MM.1S (cell line): Measurements from ENCODE around the gene NABP1.
"Not testable (repeated sequence)": the region's sequence is repeated elsewhere in the genome, so short reads cannot be mapped to it uniquely, and the experiment has no call there.

Source experiments
- DNase-seq: peaks from one replicate; pipeline ENCODE4 v3.0.0-alpha.2; 2015
- H2AFZ ChIP-seq: fragments of 300-600 bp; sonication (generic); 2 replicates; pipeline ENCODE4 v1.6.0; 2016; ENCODE audit warnings: antibody characterized with exemption, low read length
- H3F3A ChIP-seq: fragments of 300-600 bp; sonication (generic); 2 replicates; pipeline ENCODE4 v1.6.1; 2016; ENCODE audit warnings: mild to moderate bottlenecking, antibody characterized with exemption, low read length, moderate library complexity, mixed read lengths; ENCODE audit not compliant: insufficient read depth
- H3K27ac ChIP-seq: fragments of 300-600 bp; sonication (generic); 2 replicates; pipeline ENCODE4 v1.5.1; 2016; ENCODE audit warnings: mild to moderate bottlenecking, low read length
- H3K27me3 ChIP-seq: fragments of 300-600 bp; sonication (generic); replicated peaks from 2 replicates; pipeline ENCODE4 v1.6.0; 2016; ENCODE audit warnings: low read length; ENCODE audit not compliant: insufficient read depth
- H3K36me3 ChIP-seq: fragments of 300-600 bp; sonication (generic); replicated peaks from 2 replicates; pipeline ENCODE4 v1.6.1; 2016; ENCODE audit warnings: mild to moderate bottlenecking, low read length, mixed read lengths; ENCODE audit not compliant: insufficient read depth
- H3K4me1 ChIP-seq: fragments of 300-600 bp; sonication (generic); 2 replicates; pipeline ENCODE4 v1.6.1; 2016; ENCODE audit warnings: low read length, mixed read lengths
- H3K4me2 ChIP-seq: fragments of 300-600 bp; sonication (generic); 2 replicates; pipeline ENCODE4 v1.6.0; 2016; ENCODE audit warnings: low read depth, low read length
- H3K4me3 ChIP-seq: fragments of 300-600 bp; sonication (generic); 2 replicates; pipeline ENCODE4 v1.5.1; 2016; ENCODE audit warnings: low read length, mixed read lengths
- H3K79me2 ChIP-seq: fragments of 300-600 bp; sonication (generic); 2 replicates; pipeline ENCODE4 v1.6.1; 2016; ENCODE audit warnings: mixed run types, low read length, mixed read lengths
- H3K9ac ChIP-seq: fragments of 300-600 bp; sonication (generic); 2 replicates; pipeline ENCODE4 v1.6.1; 2016; ENCODE audit warnings: low read length, mixed read lengths
- H3K9me2 ChIP-seq: fragments of 300-600 bp; sonication (generic); replicated peaks from 2 replicates; pipeline ENCODE4 v1.6.1; 2016; ENCODE audit warnings: mild to moderate bottlenecking, low read length, mixed read lengths; ENCODE audit not compliant: insufficient read depth
- H3K9me3 ChIP-seq: fragments of 300-600 bp; sonication (generic); replicated peaks from 2 replicates; pipeline ENCODE4 v1.6.1; 2016; ENCODE audit warnings: mild to moderate bottlenecking, low read length, mixed read lengths; ENCODE audit not compliant: insufficient read depth
- H4K20me1 ChIP-seq: fragments of 300-600 bp; sonication (generic); 2 replicates; pipeline ENCODE4 v1.6.1; 2016; ENCODE audit warnings: mild to moderate bottlenecking, low read length, moderate library complexity, mixed read lengths; ENCODE audit not compliant: insufficient read depth
- CTCF ChIP-seq: fragments of 300-600 bp; sonication (generic); IDR thresholded peaks from 2 replicates; pipeline ENCODE4 v1.5.1; 2016; ENCODE audit warnings: antibody characterized with exemption, low read length, mixed read lengths
- EZH2 ChIP-seq: fragments of 300-600 bp; sonication (generic); optimal IDR thresholded peaks from 2 replicates; pipeline ENCODE3; 2017; ENCODE audit warnings: low read depth, mild to moderate bottlenecking, antibody characterized with exemption, low read length, mixed read lengths
- EZH2phosphoT487 ChIP-seq: fragments of 300-600 bp; sonication (generic); IDR thresholded peaks from 2 replicates; pipeline ENCODE4 v1.6.1; 2018; ENCODE audit warnings: antibody characterized with exemption, low read length

The NABP1 gene

GRCh38 chr2:191641609-191642008, 36.3 kb upstream of the NABP1 start:
- H4K20me1 ChIP-seq: no peaks in the 10 kb centered on the region
- no peaks in the 10 kb centered on the region for H3K9me3 ChIP-seq
- no peak for DNase-seq
- peaks cover 14% of the 10 kb centered on the region; the same call in 1 of the 2 replicates for H3F3A ChIP-seq
- no peak overlapping the region for H3K9ac ChIP-seq
- H2AFZ ChIP-seq: no peak overlapping the region
- H3K4me1 ChIP-seq: peaks cover 23% of the 10 kb centered on the region
- H3K4me3 ChIP-seq: no peak overlapping the region
- no peaks in the 10 kb centered on the region for H3K27me3 ChIP-seq
- H3K36me3 ChIP-seq: no peaks in the 10 kb centered on the region
- H3K4me2 ChIP-seq: no peak overlapping the region
- no peak overlapping the region for H3K27ac ChIP-seq
- no peaks in the 10 kb centered on the region for H3K9me2 ChIP-seq
- no peak for TF ChIP-seq CTCF
- H3K79me2 ChIP-seq: no peaks in the 10 kb centered on the region

- Histone ChIP-seq H3K9ac (no peak overlapping the region), H3K4me2 (no peak overlapping the region), H3K9me3 (no peaks in the 10 kb centered on the region), H3K79me2 (no peaks in the 10 kb centered on the region), H3K27me3 (no peaks in the 10 kb centered on the region), H3F3A (peaks cover 9% of the 10 kb centered on the region; the same call in 1 of the 2 replicates), H3K9me2 (no peaks in the 10 kb centered on the region), H2AFZ (no peak overlapping the region), H3K4me1 (peaks cover 14% of the 10 kb centered on the region), H3K4me3 (no peak overlapping the region), H3K27ac (no peak overlapping the region), H3K36me3 (no peaks in the 10 kb centered on the region), H4K20me1 (no peaks in the 10 kb centered on the region)
- TF ChIP-seq CTCF (no peak), EZH2 (no peak), EZH2phosphoT487 (no peak)
- DNase-seq: no peak
These were observed 35.4 kb upstream of the NABP1 start for GRCh38 chr2:191642541-191642940.

GRCh38 chr2:191643429-191643828, 34.5 kb upstream of the NABP1 start:
- Histone ChIP-seq H3K4me2 (no peak overlapping the region), H3K79me2 (no peaks in the 10 kb centered on the region), H3K36me3 (no peaks in the 10 kb centered on the region), H3F3A (0 out of 2 replicates have a peak, but pooled peaks cover under 1% of the 10 kb centered on the region), H3K9ac (no peak overlapping the region), H3K4me3 (no peak overlapping the region), H4K20me1 (no peaks in the 10 kb centered on the region), H3K27ac (no peak overlapping the region), H3K27me3 (no peaks in the 10 kb centered on the region), H2AFZ (no peak overlapping the region), H3K9me3 (no peaks in the 10 kb centered on the region), H3K4me1 (peaks cover 5% of the 10 kb centered on the region), H3K9me2 (no peaks in the 10 kb centered on the region)
- DNase-seq: no peak
- no peak for TF ChIP-seq EZH2phosphoT487
- no peak for TF ChIP-seq CTCF
- no peak for TF ChIP-seq EZH2

- not testable (repeated sequence) for H3K4me2 ChIP-seq, H3K27me3 ChIP-seq, H2AFZ ChIP-seq, H3K4me1 ChIP-seq, H3K4me3 ChIP-seq, H3F3A ChIP-seq, H3K79me2 ChIP-seq, H3K9me2 ChIP-seq, DNase-seq, H4K20me1 ChIP-seq, H3K9me3 ChIP-seq, H3K9ac ChIP-seq, H3K36me3 ChIP-seq, H3K27ac ChIP-seq
These were observed 33.3 kb upstream of the NABP1 start for GRCh38 chr2:191644613-191645012.
